Erythroblast (primary cell): ENCODE measurements around the gene RPH3AL.

ENCODE experiments used
- GATA1 ChIP-seq: IDR thresholded peaks from 2 replicates; pipeline ENCODE4 v1.6.1; 2011; ENCODE audit warnings: low read depth, mild to moderate bottlenecking, control low read depth, low read length, moderate library complexity
- POLR2A ChIP-seq: IDR thresholded peaks from 2 replicates; pipeline ENCODE4 v1.6.1; 2011; ENCODE audit warnings: mild to moderate bottlenecking, low read length

- TF ChIP-seq POLR2A (no peak), GATA1 (no peak)
Measured at GRCh38 chr17:250487-251300, 101.9 kb downstream of the RPH3AL start.
